OCI-LY3 (cell line): ENCODE data around the gene JAKMIP1.

Source experiments
- H2AFZ ChIP-seq: fragments of 200-600, 300-600 bp; shearing (Covaris generic); 2 replicates; pipeline ENCODE4 v1.6.0; 2014; ENCODE audit warnings: antibody characterized with exemption, low read depth, low read length
- H3K27ac ChIP-seq: fragments of 200-600, 300-600 bp; sonication (generic); 2 replicates; pipeline ENCODE4 v1.5.1; 2014; ENCODE audit warnings: mild to moderate bottlenecking, low read length, moderate library complexity, mixed read lengths
- H3K27me3 ChIP-seq: fragments of 200-600, 300-600 bp; sonication (generic); 2 replicates; pipeline ENCODE4 v1.6.1; 2014; ENCODE audit warnings: low read depth, low read length, mixed read lengths
- H3K36me3 ChIP-seq: fragments of 200-600, 300-600 bp; sonication (generic); replicated peaks from 2 replicates; pipeline ENCODE3; 2014; ENCODE audit warnings: low read depth, low read length, mixed read lengths
- H3K4me1 ChIP-seq: fragments of 300-600, 200-600 bp; sonication (generic); 2 replicates; pipeline ENCODE4 v1.6.1; 2014; ENCODE audit warnings: low read length, mixed read lengths
- H3K4me2 ChIP-seq: fragments of 200-600, 300-600 bp; sonication (generic); 2 replicates; pipeline ENCODE4 v1.6.1; 2014; ENCODE audit warnings: low read length, mixed read lengths
- H3K4me3 ChIP-seq: fragments of 300-600, 200-600 bp; sonication (generic); 2 replicates; pipeline ENCODE4 v1.5.1; 2014; ENCODE audit warnings: antibody characterized with exemption, mild to moderate bottlenecking, low read length, moderate library complexity
- H3K79me2 ChIP-seq: fragments of 300-600, 200-600 bp; shearing (Covaris generic); 2 replicates; pipeline ENCODE4 v1.6.1; 2014; ENCODE audit warnings: mild to moderate bottlenecking, low read length, mixed read lengths
- H3K9ac ChIP-seq: fragments of 300-600, 200-600 bp; shearing (Covaris generic); 2 replicates; pipeline ENCODE4 v1.6.0; 2014; ENCODE audit warnings: mild to moderate bottlenecking, low read length, moderate library complexity
- H3K9me3 ChIP-seq: fragments of 200-600, 300-600 bp; shearing (Covaris generic); 2 replicates; pipeline ENCODE4 v1.6.1; 2014; ENCODE audit warnings: low read length, mixed read lengths; ENCODE audit not compliant: insufficient read depth
- H4K20me1 ChIP-seq: fragments of 200-600, 300-600 bp; sonication (generic); 2 replicates; pipeline ENCODE4 v1.6.1; 2016; ENCODE audit warnings: low read length, mixed read lengths; ENCODE audit not compliant: insufficient read depth
- CTCF ChIP-seq: fragments of 200-600, 300-600 bp; sonication (generic); IDR thresholded peaks from 2 replicates; pipeline ENCODE4 v1.5.1; 2014; ENCODE audit warnings: antibody characterized with exemption, low read length, low read depth
- EZH2phosphoT487 ChIP-seq: fragments of 200-600 bp; shearing (Covaris generic); IDR thresholded peaks from 2 replicates; pipeline ENCODE4 v1.6.1; 2018; ENCODE audit warnings: antibody characterized with exemption, mixed run types, low read depth

The JAKMIP1 gene

GRCh38 chr4:6055030-6055429, 145.3 kb downstream of the JAKMIP1 start:
- no peak for TF ChIP-seq CTCF
- TF ChIP-seq EZH2phosphoT487 = no peak
- H3K27me3 ChIP-seq = no peaks in the 10 kb centered on the region
- no peaks in the 10 kb centered on the region for H3K36me3 ChIP-seq
- no peaks in the 10 kb centered on the region for H4K20me1 ChIP-seq
- no peak overlapping the region for H3K27ac ChIP-seq
- no peaks in the 10 kb centered on the region for H3K4me1 ChIP-seq
- H3K4me2 ChIP-seq = no peak overlapping the region
- peaks cover 14% of the 10 kb centered on the region; the same call in 1 of the 2 replicates for H3K9me3 ChIP-seq
- no peak overlapping the region for H2AFZ ChIP-seq
- no peak overlapping the region for H3K9ac ChIP-seq
- no peak overlapping the region for H3K4me3 ChIP-seq
- no peaks in the 10 kb centered on the region for H3K79me2 ChIP-seq

- no peak overlapping the region for H2AFZ ChIP-seq
- no peaks in the 10 kb centered on the region for H4K20me1 ChIP-seq
- H3K9me3 ChIP-seq = peaks cover 14% of the 10 kb centered on the region; the same call in 1 of the 2 replicates
- H3K4me3 ChIP-seq = no peak overlapping the region
- H3K4me1 ChIP-seq = no peaks in the 10 kb centered on the region
- TF ChIP-seq CTCF (no peak), EZH2phosphoT487 (no peak)
- no peak overlapping the region for H3K4me2 ChIP-seq
- no peak overlapping the region for H3K9ac ChIP-seq
- no peak overlapping the region for H3K27ac ChIP-seq
- no peaks in the 10 kb centered on the region for H3K79me2 ChIP-seq
- H3K36me3 ChIP-seq = no peaks in the 10 kb centered on the region
- H3K27me3 ChIP-seq = no peaks in the 10 kb centered on the region
Measured at GRCh38 chr4:6054162-6054922, 146.0 kb downstream of the JAKMIP1 start.

DNA sequence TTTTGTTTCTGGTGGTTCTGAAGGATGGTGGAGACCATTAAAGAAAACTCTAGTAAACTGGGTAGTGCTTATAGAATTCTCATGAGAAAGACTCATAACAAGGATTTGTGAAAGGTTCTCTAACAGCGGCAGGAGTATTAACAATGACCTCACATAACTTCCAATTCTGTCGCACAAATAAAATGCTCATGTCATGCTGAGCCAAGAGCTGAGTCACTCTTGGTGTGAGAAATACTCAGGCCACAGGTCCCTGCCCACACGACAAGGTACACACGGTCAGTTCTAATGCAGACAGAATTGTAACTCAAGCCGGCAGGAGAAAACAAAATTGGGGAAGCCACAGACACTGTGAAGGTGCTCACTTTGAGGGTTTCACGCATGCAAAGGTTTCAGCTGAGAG, 147.7 kb downstream of the JAKMIP1 start:
- H3K27ac ChIP-seq = no peak overlapping the region
- TF ChIP-seq CTCF (no peak), EZH2phosphoT487 (no peak)
- no peaks in the 10 kb centered on the region for H3K27me3 ChIP-seq
- H2AFZ ChIP-seq = no peak overlapping the region
- H3K9me3 ChIP-seq = peaks cover 2% of the 10 kb centered on the region; the same call in 1 of the 2 replicates
- no peaks in the 10 kb centered on the region for H3K79me2 ChIP-seq
- H3K36me3 ChIP-seq = no peaks in the 10 kb centered on the region
- no peak overlapping the region for H3K4me3 ChIP-seq
- H4K20me1 ChIP-seq = no peaks in the 10 kb centered on the region
- no peak overlapping the region for H3K4me2 ChIP-seq
- no peaks in the 10 kb centered on the region for H3K4me1 ChIP-seq
- H3K9ac ChIP-seq = no peak overlapping the region

DNA sequence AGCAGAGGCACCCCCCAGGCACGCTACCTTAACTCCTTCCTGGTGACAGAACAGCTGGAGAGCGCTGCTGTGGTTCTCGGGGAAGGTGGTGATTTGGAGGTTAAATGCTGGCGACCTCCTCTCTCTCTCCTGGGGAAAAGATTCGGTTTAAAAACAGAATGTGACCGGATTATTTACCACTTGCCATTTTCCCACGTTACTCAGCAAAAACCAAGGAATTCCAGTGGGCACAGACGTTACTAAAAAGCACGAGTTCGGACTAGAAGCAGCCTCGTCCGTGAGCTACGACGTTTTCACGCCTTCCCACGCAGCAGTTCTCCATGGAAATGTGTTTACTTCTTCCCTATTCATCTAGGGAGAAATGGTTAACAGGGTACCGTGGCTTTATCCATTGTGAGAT, 149.8 kb downstream of the JAKMIP1 start:
- Histone ChIP-seq H3K9me3 (no peaks in the 10 kb centered on the region), H3K27me3 (no peaks in the 10 kb centered on the region), H2AFZ (no peak overlapping the region), H3K4me3 (no peak overlapping the region), H3K79me2 (no peaks in the 10 kb centered on the region), H3K4me1 (no peaks in the 10 kb centered on the region), H3K27ac (no peak overlapping the region), H3K36me3 (no peaks in the 10 kb centered on the region), H4K20me1 (no peaks in the 10 kb centered on the region), H3K4me2 (no peak overlapping the region), H3K9ac (no peak overlapping the region)
- TF ChIP-seq EZH2phosphoT487 (no peak), CTCF (no peak)
